ENCODE measurements around the gene TMEM205.

DNA sequence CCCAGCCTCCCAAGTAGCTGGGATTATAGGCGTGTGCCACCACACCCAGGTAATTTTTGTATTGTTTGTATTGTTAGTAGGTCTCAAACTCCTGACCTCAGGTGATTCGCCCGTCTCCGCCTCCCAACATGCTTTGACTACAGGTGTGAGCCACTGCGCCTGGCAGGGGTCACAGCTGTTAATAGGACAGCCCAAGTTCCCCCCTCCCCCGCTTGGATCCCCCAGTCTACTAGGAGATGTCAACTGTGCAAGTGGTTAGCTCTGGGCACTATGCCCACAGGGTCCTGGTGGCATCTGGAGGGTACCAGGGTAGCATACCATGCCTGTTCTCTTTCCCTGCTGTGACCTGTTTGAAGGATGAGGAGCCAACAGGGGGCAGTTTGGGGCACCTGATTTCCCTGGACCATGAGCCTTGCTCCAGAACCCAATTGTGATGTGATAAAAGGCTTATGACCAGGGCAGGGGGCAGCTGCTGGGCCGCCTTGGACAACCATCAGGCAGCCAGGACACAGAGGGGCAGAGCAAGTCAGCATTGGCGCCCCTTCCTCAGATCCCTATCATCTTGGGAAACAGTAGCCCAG lies 50.3 kb downstream of the TMEM205 start, which contains the start of gene TSPAN16:
- TF ChIP-seq CTCF (IDR thresholded peaks at IDR 0.05; ENCODE audit: insufficient read depth, low read length) (no peak), GABPA (IDR thresholded peaks at IDR 0.05; ENCODE audit: low read depth) (no peak), POLR2AphosphoS5 (IDR thresholded peaks at IDR 0.05; ENCODE audit: low read depth) (no peak)

Data from HL-60 (cell line).